Measurements from ENCODE around the gene CARD6. TPM values are rescaled to one million over a fixed set of nuclear protein-coding genes. Genes with fewer than 3 reads are reported as not detected.

CARD6 gene
- total and polyA plus RNA-seq, 9 of the 15 experiments (the other 6 are each of a cell fraction or from before 2014, with no cell fraction given): 3.5 to 8.3 (median 5.9) TPM

DNA sequence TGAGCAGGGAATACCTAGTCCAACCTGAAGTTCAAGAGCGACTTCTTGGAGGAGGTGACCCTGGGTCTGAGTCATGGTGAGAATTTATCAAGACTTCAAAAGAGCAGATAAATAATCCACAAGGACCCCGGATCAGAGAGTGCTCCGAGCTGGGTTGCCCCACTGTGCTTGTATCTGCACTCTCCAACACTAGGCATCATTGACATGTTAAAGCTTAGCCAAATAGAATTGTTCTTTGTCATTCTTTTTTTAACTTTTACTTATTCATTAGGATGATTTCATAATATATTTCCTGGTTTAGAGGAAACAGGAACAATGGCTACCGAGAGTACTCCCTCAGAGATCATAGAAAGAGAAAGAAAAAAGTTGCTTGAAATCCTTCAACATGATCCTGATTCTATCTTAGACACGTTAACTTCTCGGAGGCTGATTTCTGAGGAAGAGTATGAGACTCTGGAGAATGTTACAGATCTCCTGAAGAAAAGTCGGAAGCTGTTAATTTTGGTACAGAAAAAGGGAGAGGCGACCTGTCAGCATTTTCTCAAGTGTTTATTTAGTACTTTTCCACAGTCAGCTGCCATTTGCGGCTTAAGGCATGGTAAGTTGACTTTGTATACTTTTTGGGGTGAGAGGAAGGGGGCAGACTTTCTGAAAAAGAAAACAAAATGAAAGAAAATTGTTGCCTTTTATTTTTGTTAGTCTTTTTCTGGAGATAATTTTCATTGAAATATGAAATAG, at the start of gene CARD6 (continued):
- TF ChIP-seq, protein P1, sequence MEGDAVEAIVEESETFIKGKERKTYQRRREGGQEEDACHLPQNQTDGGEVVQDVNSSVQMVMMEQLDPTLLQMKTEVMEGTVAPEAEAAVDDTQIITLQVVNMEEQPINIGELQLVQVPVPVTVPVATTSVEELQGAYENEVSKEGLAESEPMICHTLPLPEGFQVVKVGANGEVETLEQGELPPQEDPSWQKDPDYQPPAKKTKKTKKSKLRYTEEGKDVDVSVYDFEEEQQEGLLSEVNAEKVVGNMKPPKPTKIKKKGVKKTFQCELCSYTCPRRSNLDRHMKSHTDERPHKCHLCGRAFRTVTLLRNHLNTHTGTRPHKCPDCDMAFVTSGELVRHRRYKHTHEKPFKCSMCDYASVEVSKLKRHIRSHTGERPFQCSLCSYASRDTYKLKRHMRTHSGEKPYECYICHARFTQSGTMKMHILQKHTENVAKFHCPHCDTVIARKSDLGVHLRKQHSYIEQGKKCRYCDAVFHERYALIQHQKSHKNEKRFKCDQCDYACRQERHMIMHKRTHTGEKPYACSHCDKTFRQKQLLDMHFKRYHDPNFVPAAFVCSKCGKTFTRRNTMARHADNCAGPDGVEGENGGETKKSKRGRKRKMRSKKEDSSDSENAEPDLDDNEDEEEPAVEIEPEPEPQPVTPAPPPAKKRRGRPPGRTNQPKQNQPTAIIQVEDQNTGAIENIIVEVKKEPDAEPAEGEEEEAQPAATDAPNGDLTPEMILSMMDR (IDR thresholded peaks at IDR 0.05 in 2 of 3, conservative IDR thresholded peaks at IDR 0.05 in 1 of 3; ENCODE audit: insufficient read depth in 2 of 3, low read depth in 1 of 3, low read length in 3 of 3): peak in 2 of 3 experiments; percentile 13 to 43; a peak in 2 of 6 replicates
- peak; percentile 74 for TF ChIP-seq POLR2A (conservative IDR thresholded peaks at IDR 0.05)
- TF ChIP-seq ZNF143 (CRISPR knock-in tag; IDR thresholded peaks at IDR 0.05): no peak
- peak; percentile 62; the same call in 1 of the 2 replicates for TF ChIP-seq KAT7 (CRISPR knock-in tag; IDR thresholded peaks at IDR 0.05; ENCODE audit: borderline replicate concordance)
- no peak for TF ChIP-seq KDM2B (CRISPR knock-in tag; IDR thresholded peaks at IDR 0.05)
- TF ChIP-seq SPI1 (IDR thresholded peaks at IDR 0.05; ENCODE audit: borderline replicate concordance, low read depth, low read length): no peak
- TF ChIP-seq, protein P2, sequence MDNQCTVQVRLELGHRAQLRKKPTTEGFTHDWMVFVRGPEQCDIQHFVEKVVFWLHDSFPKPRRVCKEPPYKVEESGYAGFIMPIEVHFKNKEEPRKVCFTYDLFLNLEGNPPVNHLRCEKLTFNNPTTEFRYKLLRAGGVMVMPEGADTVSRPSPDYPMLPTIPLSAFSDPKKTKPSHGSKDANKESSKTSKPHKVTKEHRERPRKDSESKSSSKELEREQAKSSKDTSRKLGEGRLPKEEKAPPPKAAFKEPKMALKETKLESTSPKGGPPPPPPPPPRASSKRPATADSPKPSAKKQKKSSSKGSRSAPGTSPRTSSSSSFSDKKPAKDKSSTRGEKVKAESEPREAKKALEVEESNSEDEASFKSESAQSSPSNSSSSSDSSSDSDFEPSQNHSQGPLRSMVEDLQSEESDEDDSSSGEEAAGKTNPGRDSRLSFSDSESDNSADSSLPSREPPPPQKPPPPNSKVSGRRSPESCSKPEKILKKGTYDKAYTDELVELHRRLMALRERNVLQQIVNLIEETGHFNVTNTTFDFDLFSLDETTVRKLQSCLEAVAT (IDR thresholded peaks at IDR 0.05): peak; percentile 57 to 78; a peak in 2 of 4 replicates
- peak; percentile 75 for TF ChIP-seq GTF2E2 (tag; IDR thresholded peaks at IDR 0.05)
- TF ChIP-seq ZNF644 (tag; IDR thresholded peaks at IDR 0.05; ENCODE audit: low read depth): 0 out of 2 replicates have a peak, but pooled peaks have one; percentile 28
- TF ChIP-seq MIER1 (IDR thresholded peaks at IDR 0.05; ENCODE audit: low read depth): no peak
- TF ChIP-seq POLR2G (IDR thresholded peaks at IDR 0.05; ENCODE audit: low read depth, low read length): peak; percentile 37; the same call in 1 of the 2 replicates
- TF ChIP-seq, protein P3, sequence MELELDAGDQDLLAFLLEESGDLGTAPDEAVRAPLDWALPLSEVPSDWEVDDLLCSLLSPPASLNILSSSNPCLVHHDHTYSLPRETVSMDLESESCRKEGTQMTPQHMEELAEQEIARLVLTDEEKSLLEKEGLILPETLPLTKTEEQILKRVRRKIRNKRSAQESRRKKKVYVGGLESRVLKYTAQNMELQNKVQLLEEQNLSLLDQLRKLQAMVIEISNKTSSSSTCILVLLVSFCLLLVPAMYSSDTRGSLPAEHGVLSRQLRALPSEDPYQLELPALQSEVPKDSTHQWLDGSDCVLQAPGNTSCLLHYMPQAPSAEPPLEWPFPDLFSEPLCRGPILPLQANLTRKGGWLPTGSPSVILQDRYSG (tag; conservative IDR thresholded peaks at IDR 0.05; ENCODE audit: low read depth): 0 out of 2 replicates have a peak, but pooled peaks have one; percentile 41
- TF ChIP-seq NR2C2 (CRISPR knock-in tag; IDR thresholded peaks at IDR 0.05): no peak
- TF ChIP-seq NR2C2 (tag; IDR thresholded peaks at IDR 0.05): peak; percentile 62
- peak; percentile 35; the same call in 1 of the 2 replicates for TF ChIP-seq LEF1 (IDR thresholded peaks at IDR 0.05)
